Mucosa of descending colon (tissue), 3 donors: ENCODE measurements around the gene ADAT1. TPM values are rescaled to one million over a fixed set of nuclear protein-coding genes. Genes with fewer than 3 reads are reported as not detected.

Experiments
- ATAC-seq: fragments of 200-7000 bp; cut with Tn5 transposase; one replicate; pipeline ENCODE4 v1.9.1; 2020; ENCODE audit warnings: mild to moderate bottlenecking, moderate library complexity
- DNase-seq, 3 donors: peaks; one replicate each; pipeline ENCODE4 v3.0.0-alpha.2; 2020
- H3K36me3 ChIP-seq: fragments of 200-600 bp; one replicate; pipeline ENCODE4 v1.8.0; 2021; ENCODE audit warnings: low read depth, mild to moderate bottlenecking
- H3K4me1 ChIP-seq: fragments of 200-600 bp; one replicate; pipeline ENCODE4 v1.8.0; 2021; ENCODE audit warnings: low read depth, mild to moderate bottlenecking
- H3K4me3 ChIP-seq: fragments of 200-600 bp; one replicate; pipeline ENCODE4 v1.8.0; 2021; ENCODE audit warnings: mild to moderate bottlenecking
- H3K9me3 ChIP-seq: fragments of 200-600 bp; one replicate; pipeline ENCODE4 v1.8.0; 2021; ENCODE audit warnings: mild to moderate bottlenecking
- intact Hi-C, 2 donors: fragments of 100-400 bp; cut with DNase I in 1 of 2; cut with micrococcal nuclease in 1 of 2; formaldehyde crosslinking; loops; one replicate each; pipeline versions ENCODE4 v1.11.0 to v1.11.1; 2022; cut with DNase I, micrococcal nuclease
- total RNA-seq, 3 donors: library from RNA; stranded (reverse); fragmentation: NEBNext Ultra II Directional in 2 of 3; extraction: Animal tissue kit (Norgen Biotek cat#: 25700) in 2 of 3; gene quantifications; one replicate each; pipeline versions ENCODE4 v1.2.1 to v1.2.4, GENCODE V29; 2021 to 2023
- TF ChIP-seq, protein P1 (sequence below): fragments of 200-600 bp; IDR thresholded peaks from one replicate; pipeline ENCODE4 v1.8.0; 2022; ENCODE audit warnings: antibody characterized with exemption, mild to moderate bottlenecking
- donor health status: DM: no; HTN: no; CAD: no; lungs with moderate emphysema.
- donor health status: DM: no; HTN: no; CAD: no.
- donor health status: DM: no; HTN: yes; CAD: no.

ADAT1 gene
- total RNA-seq, 3 donors from 2014 or later, result 33.0 to 38.1 (median 35.8) TPM

GRCh38 chr16:75578725-75579124 lies 44.4 kb downstream of the ADAT1 start:
- TF ChIP-seq, protein P1, sequence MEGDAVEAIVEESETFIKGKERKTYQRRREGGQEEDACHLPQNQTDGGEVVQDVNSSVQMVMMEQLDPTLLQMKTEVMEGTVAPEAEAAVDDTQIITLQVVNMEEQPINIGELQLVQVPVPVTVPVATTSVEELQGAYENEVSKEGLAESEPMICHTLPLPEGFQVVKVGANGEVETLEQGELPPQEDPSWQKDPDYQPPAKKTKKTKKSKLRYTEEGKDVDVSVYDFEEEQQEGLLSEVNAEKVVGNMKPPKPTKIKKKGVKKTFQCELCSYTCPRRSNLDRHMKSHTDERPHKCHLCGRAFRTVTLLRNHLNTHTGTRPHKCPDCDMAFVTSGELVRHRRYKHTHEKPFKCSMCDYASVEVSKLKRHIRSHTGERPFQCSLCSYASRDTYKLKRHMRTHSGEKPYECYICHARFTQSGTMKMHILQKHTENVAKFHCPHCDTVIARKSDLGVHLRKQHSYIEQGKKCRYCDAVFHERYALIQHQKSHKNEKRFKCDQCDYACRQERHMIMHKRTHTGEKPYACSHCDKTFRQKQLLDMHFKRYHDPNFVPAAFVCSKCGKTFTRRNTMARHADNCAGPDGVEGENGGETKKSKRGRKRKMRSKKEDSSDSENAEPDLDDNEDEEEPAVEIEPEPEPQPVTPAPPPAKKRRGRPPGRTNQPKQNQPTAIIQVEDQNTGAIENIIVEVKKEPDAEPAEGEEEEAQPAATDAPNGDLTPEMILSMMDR, result no peak
- no peak for ATAC-seq
- H3K36me3 ChIP-seq, result no peaks in the 10 kb centered on the region
- intact Hi-C loops, result no loop called here
- no peak for DNase-seq
- H3K4me3 ChIP-seq, result no peak overlapping the region
- H3K9me3 ChIP-seq, result no peaks in the 10 kb centered on the region
- no peaks in the 10 kb centered on the region for H3K4me1 ChIP-seq

DNA sequence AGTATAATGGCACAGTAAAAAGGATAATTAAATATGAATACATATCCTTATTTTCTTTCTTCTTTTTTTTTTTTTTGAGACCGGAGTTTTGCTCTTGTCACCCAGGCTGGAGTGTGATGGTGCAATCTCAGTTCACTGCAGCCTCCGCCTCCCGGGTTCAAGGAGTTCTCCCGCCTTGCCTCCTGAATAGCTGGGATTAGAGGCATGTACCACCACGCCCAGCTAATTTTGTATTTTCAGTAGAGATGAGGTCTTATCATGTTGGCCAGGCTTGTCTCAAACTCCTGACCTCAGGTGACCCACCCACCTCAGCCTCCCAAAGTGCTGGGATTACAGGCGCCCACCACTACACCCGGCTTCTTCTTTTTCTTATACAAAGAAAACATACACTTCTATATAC lies 44.9 kb downstream of the ADAT1 start:
- H3K4me3 ChIP-seq, result no peak overlapping the region
- intact Hi-C loops, result no loop called here
- H3K36me3 ChIP-seq, result no peaks in the 10 kb centered on the region

GRCh38 chr16:75576384-75576811 lies 46.7 kb downstream of the ADAT1 start:
- H3K9me3 ChIP-seq, result no peaks in the 10 kb centered on the region
- H3K4me1 ChIP-seq, result no peaks in the 10 kb centered on the region
- ATAC-seq, result no peak
- H3K36me3 ChIP-seq, result no peaks in the 10 kb centered on the region
- H3K4me3 ChIP-seq, result no peak overlapping the region
- TF ChIP-seq, protein P1, result no peak
- no peak for DNase-seq
- intact Hi-C loops, result no loop called here

More for the DNA sequence above, 44.9 kb downstream of the ADAT1 start:
- TF ChIP-seq, protein P1, result no peak
- DNase-seq, result no peak
- Histone ChIP-seq H3K4me1 (no peaks in the 10 kb centered on the region), H3K9me3 (no peaks in the 10 kb centered on the region)
- ATAC-seq, result no peak

DNA sequence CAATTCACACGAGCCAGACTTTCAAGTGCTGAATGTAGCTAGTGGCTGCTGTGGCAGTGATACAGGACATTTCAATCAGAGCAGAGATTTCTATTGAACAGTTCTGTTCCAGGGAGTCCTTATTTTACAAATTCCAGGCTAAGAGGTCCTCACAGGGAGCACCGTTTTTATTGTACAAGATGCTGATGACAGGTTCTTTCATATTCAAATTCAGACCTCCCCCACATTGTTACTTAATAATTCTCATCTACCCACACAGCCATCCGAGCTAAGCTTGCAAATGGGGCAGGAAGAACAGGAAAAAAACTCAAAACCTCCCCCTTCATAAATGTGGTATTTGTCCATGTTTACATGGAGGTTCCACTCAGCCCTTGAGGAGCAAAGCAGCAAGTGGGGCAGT lies 47.1 kb downstream of the ADAT1 start:
- no peaks in the 10 kb centered on the region for H3K4me1 ChIP-seq
- no peak overlapping the region for H3K4me3 ChIP-seq
- no peak for DNase-seq
- no peak for ATAC-seq
- TF ChIP-seq, protein P1, result no peak
- intact Hi-C loops, result no loop called here
- H3K36me3 ChIP-seq, result no peaks in the 10 kb centered on the region
- H3K9me3 ChIP-seq, result no peaks in the 10 kb centered on the region

DNA sequence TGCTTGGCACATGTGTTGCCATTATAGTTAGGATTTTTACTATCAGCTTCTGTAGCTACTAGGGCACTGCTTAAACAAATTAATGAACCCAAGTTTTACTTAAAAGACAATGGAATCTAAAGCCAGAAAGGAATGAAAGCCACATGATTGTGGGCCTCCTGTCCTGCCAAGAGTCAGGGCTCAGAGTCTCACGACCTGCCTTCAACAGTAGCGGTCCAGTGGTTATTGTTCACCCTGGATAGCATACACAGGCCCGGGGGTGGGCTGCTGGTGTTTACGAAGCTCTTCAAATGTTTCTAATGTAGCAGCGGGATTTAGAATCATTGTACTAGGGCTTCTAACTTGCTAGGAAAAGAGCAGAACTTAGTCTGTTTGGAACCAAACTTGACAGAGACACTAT lies 49.1 kb downstream of the ADAT1 start:
- Histone ChIP-seq H3K4me1 (peaks cover 3% of the 10 kb centered on the region), H3K9me3 (no peaks in the 10 kb centered on the region), H3K36me3 (no peaks in the 10 kb centered on the region), H3K4me3 (no peak overlapping the region)
- intact Hi-C loops, result no loop called here
- ATAC-seq (no peak), DNase-seq (no peak)
- TF ChIP-seq, protein P1, result no peak
